ENCODE measurements around the gene PCGF3. TPM values are rescaled to one million over a fixed set of nuclear protein-coding genes. Genes with fewer than 3 reads are reported as not detected.

PCGF3 gene
- total RNA-seq, 4 donors from 2014 or later = 40.0 to 57.6 (median 46.9) TPM

- DNase-seq = no peak
- H3K4me1 ChIP-seq = no peaks in the 10 kb centered on the region
- no peaks in the 10 kb centered on the region for H3K27me3 ChIP-seq
- intact Hi-C loops (cut with DNase I) = no loop called here
- no peaks in the 10 kb centered on the region for H3K9me3 ChIP-seq
- H3K36me3 ChIP-seq = peaks cover 7 to 87% (median 34%) of the 10 kb centered on the region in 3 donors
- no peak overlapping the region for H3K4me3 ChIP-seq
- WGBS, 2 donors = 82 to 84% methylated on average over 16 of the region's 16 CpGs
- no peak for TF ChIP-seq POLR2A (IDR thresholded peaks at IDR 0.05)
- H3K27ac ChIP-seq = no peak overlapping the region
Measured at GRCh38 chr4:738781-739280, 33.2 kb downstream of the PCGF3 start.

GRCh38 chr4:739569-739968, 33.9 kb downstream of the PCGF3 start:
- TF ChIP-seq POLR2A (IDR thresholded peaks at IDR 0.05) (no peak), CTCF (IDR thresholded peaks at IDR 0.05) (no peak)
- Histone ChIP-seq H3K27me3 (no peaks in the 10 kb centered on the region), H3K9me3 (no peaks in the 10 kb centered on the region), H3K4me1 (no peaks in the 10 kb centered on the region), H3K27ac (no peak overlapping the region), H3K4me3 (no peak overlapping the region), H3K36me3 (peaks cover 6 to 87% (median 29%) of the 10 kb centered on the region in 3 donors)
- DNase-seq = no peak
- intact Hi-C loops (cut with DNase I) = no loop called here
- WGBS, 2 donors = 94% methylated on average over 15 to 22 of the region's 22 CpGs

GRCh38 chr4:740011-740410, 34.4 kb downstream of the PCGF3 start:
- Histone ChIP-seq H3K27me3 (no peaks in the 10 kb centered on the region), H3K4me3 (no peak overlapping the region), H3K9me3 (no peaks in the 10 kb centered on the region), H3K4me1 (no peaks in the 10 kb centered on the region), H3K36me3 (peaks cover 1 to 84% (median 24%) of the 10 kb centered on the region in 3 donors), H3K27ac (no peak overlapping the region)
- intact Hi-C loops (cut with DNase I) = no loop called here
- DNase-seq = no peak
- TF ChIP-seq CTCF (IDR thresholded peaks at IDR 0.05) (no peak), POLR2A (IDR thresholded peaks at IDR 0.05) (no peak)
- 79 to 85% methylated on average over 12 of the region's 12 CpGs for WGBS, 2 donors

GRCh38 chr4:740656-741282, 35.1 kb downstream of the PCGF3 start:
- intact Hi-C loops (cut with DNase I) = no loop called here
- no peak for TF ChIP-seq POLR2A (IDR thresholded peaks at IDR 0.05)
- TF ChIP-seq CTCF (IDR thresholded peaks at IDR 0.05) = no peak
- WGBS, 2 donors = 76 to 93% methylated on average over 17 to 19 of the region's 19 CpGs
- H3K36me3 ChIP-seq = peaks cover 0 to 76% (median 17%) of the 10 kb centered on the region in 3 donors
- no peak overlapping the region for H3K4me3 ChIP-seq
- no peaks in the 10 kb centered on the region for H3K9me3 ChIP-seq
- H3K27ac ChIP-seq = no peak overlapping the region
- no peak for DNase-seq
- H3K27me3 ChIP-seq = no peaks in the 10 kb centered on the region
- no peaks in the 10 kb centered on the region for H3K4me1 ChIP-seq

GRCh38 chr4:742096-742741, 36.6 kb downstream of the PCGF3 start:
- no peak for TF ChIP-seq CTCF (IDR thresholded peaks at IDR 0.05)
- TF ChIP-seq POLR2A (IDR thresholded peaks at IDR 0.05) = no peak
- no peaks in the 10 kb centered on the region for H3K9me3 ChIP-seq
- H3K4me1 ChIP-seq = no peaks in the 10 kb centered on the region
- peaks cover 0 to 63% (median 17%) of the 10 kb centered on the region in 3 donors for H3K36me3 ChIP-seq
- DNase-seq = no peak
- WGBS, 2 donors = 82 to 89% methylated on average over 11 to 18 of the region's 21 CpGs
- H3K27me3 ChIP-seq = no peaks in the 10 kb centered on the region
- no peak overlapping the region for H3K4me3 ChIP-seq
- H3K27ac ChIP-seq = no peak overlapping the region
- intact Hi-C loops (cut with DNase I) = no loop called here
